Mesenchymal stem cell (in vitro differentiated cells and primary cell): ENCODE data around the gene HDAC6.

ENCODE experiments used
- DNase-seq: peaks from one replicate; pipeline ENCODE4 v3.0.0-alpha.2; 2013
- H2AFZ ChIP-seq: one replicate; pipeline ENCODE4 v1.6.1; 2013; ENCODE audit warnings: low read depth, mild to moderate bottlenecking, control low read depth, inconsistent platforms, low read length, moderate library complexity
- H2AK5ac ChIP-seq: 2 replicates; pipeline ENCODE4 v1.6.1; 2013; ENCODE audit warnings: low read length, moderate library complexity, mild to moderate bottlenecking, inconsistent platforms; ENCODE audit not compliant: severe bottlenecking
- H2BK120ac ChIP-seq: one replicate; pipeline ENCODE4 v1.6.1; 2013; ENCODE audit warnings: low read depth, mild to moderate bottlenecking, inconsistent platforms, low read length, moderate library complexity
- H2BK12ac ChIP-seq, 2 experiments: one replicate each; pipeline ENCODE4 v1.6.1; 2013; ENCODE audit warnings: inconsistent platforms in 2 of 2, low read length in 2 of 2, mild to moderate bottlenecking in 2 of 2, moderate library complexity in 2 of 2, control low read depth in 1 of 2
- H2BK15ac ChIP-seq: one replicate; pipeline ENCODE4 v1.6.1; 2013; ENCODE audit warnings: mild to moderate bottlenecking, low read depth, inconsistent platforms; ENCODE audit not compliant: poor library complexity, severe bottlenecking
- H2BK5ac ChIP-seq: 2 replicates; pipeline ENCODE4 v1.6.1; 2013; ENCODE audit warnings: low read depth, mild to moderate bottlenecking, low read length, control low read depth, inconsistent platforms; ENCODE audit not compliant: poor library complexity, severe bottlenecking
- H3K14ac ChIP-seq, 2 experiments: one replicate each; pipeline ENCODE4 v1.6.1; 2013; ENCODE audit warnings: inconsistent platforms in 2 of 2, low read length in 2 of 2, control low read depth in 1 of 2, mild to moderate bottlenecking in 1 of 2, moderate library complexity in 1 of 2
- H3K18ac ChIP-seq, 2 experiments: one replicate each; pipeline ENCODE4 v1.6.1; 2013; ENCODE audit warnings: inconsistent platforms in 2 of 2, low read length in 2 of 2, control low read depth in 1 of 2, low read depth in 1 of 2, mild to moderate bottlenecking in 1 of 2
- H3K23ac ChIP-seq, 2 experiments: one replicate each; pipeline ENCODE4 v1.6.1; 2013; ENCODE audit warnings: inconsistent platforms in 2 of 2, low read length in 2 of 2, mild to moderate bottlenecking in 2 of 2, moderate library complexity in 2 of 2, control low read depth in 1 of 2
- H3K27ac ChIP-seq: 2 replicates; pipeline ENCODE4 v1.5.1; 2013; ENCODE audit warnings: mild to moderate bottlenecking, moderate library complexity, low read length, control low read depth, inconsistent platforms; ENCODE audit not compliant: poor library complexity, severe bottlenecking
- H3K27me3 ChIP-seq, 2 experiments: 2 replicates each; pipeline versions ENCODE4 v1.6.1 to v1.7.0; 2013; ENCODE audit warnings: low read length in 2 of 2, mild to moderate bottlenecking in 2 of 2, moderate library complexity in 2 of 2, control low read depth in 1 of 2, inconsistent platforms in 1 of 2; ENCODE audit not compliant: control insufficient read depth in 1 of 2, insufficient read depth in 1 of 2
- H3K36me3 ChIP-seq, 2 experiments: 2 replicates each; pipeline versions ENCODE4 v1.6.1 to v1.7.0; 2013; ENCODE audit warnings: low read length in 2 of 2, control low read depth in 1 of 2, inconsistent platforms in 1 of 2, low read depth in 1 of 2, mild to moderate bottlenecking in 1 of 2; ENCODE audit not compliant: insufficient read depth in 2 of 2, control insufficient read depth in 1 of 2
- H3K4ac ChIP-seq, 2 experiments: one replicate each; pipeline ENCODE4 v1.6.1; 2013; ENCODE audit warnings: inconsistent platforms in 2 of 2, low read length in 2 of 2, mild to moderate bottlenecking in 2 of 2, moderate library complexity in 2 of 2, control low read depth in 1 of 2, low read depth in 1 of 2
- H3K4me1 ChIP-seq: 2 replicates; pipeline ENCODE4 v1.6.1; 2013; ENCODE audit warnings: low read depth, low read length, control low read depth; ENCODE audit not compliant: control insufficient read depth, insufficient read depth
- H3K4me2 ChIP-seq: 2 replicates; pipeline ENCODE4 v1.6.1; 2013; ENCODE audit warnings: low read length, mild to moderate bottlenecking, inconsistent platforms; ENCODE audit not compliant: poor library complexity, severe bottlenecking
- H3K4me3 ChIP-seq, 2 experiments: 2 replicates each; pipeline versions ENCODE4 v1.5.1 to v1.7.0; 2013; ENCODE audit warnings: low read length in 2 of 2, mild to moderate bottlenecking in 2 of 2, control low read depth in 1 of 2, low read depth in 1 of 2; ENCODE audit not compliant: insufficient read depth in 1 of 2
- H3K79me1 ChIP-seq: replicated peaks from 2 replicates; pipeline ENCODE4 v1.6.1; 2013; ENCODE audit warnings: mild to moderate bottlenecking, control low read depth, low read length, inconsistent platforms; ENCODE audit not compliant: poor library complexity, severe bottlenecking
- H3K9ac ChIP-seq: 2 replicates; pipeline ENCODE4 v1.7.0; 2013; ENCODE audit warnings: mild to moderate bottlenecking, low read length, moderate library complexity
- H3K9me3 ChIP-seq: 2 replicates; pipeline ENCODE4 v1.7.0; 2013; ENCODE audit warnings: mild to moderate bottlenecking, low read length; ENCODE audit not compliant: control insufficient read depth
- H4K8ac ChIP-seq: one replicate; pipeline ENCODE4 v1.6.1; 2013; ENCODE audit warnings: inconsistent platforms, mild to moderate bottlenecking, low read length, moderate library complexity
- H4K91ac ChIP-seq: one replicate; pipeline ENCODE4 v1.6.1; 2013; ENCODE audit warnings: mild to moderate bottlenecking, low read length, inconsistent platforms
- WGBS: methylation state at CpG from one replicate; pipeline ENCODE4 v1.1.7; 2013; ENCODE audit warnings: mixed read lengths; 5-methylcytosine and 5-hydroxymethylcytosine counted together

Gene HDAC6

DNA sequence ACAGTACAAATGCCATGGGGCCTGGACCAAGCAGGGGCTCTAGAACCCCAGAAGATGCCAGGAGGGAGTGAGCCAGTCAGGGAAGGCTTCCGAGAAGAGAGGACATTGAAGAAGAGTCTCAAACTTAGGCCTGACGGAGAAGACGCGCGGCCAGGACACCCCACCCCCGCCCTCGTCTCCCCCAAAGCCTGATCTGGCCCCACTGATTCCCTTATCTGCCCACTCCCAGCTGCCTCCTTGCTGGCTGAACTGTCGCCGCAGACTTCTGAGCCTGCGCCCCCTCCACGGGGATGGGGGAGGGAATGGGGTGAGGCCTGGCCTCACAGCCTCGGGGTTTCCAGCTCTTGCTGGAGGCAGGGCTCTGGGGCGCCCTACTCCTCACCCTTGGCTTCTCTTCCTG is 19.1 kb upstream of the HDAC6 start:
- Histone ChIP-seq H3K36me3 (no peaks in the 10 kb centered on the region), H3K4ac (no peak overlapping the region), H2BK12ac (no peak overlapping the region), H3K4me3 (no peak overlapping the region), H3K27me3 (peaks cover 6 to 58% of the 10 kb centered on the region in 2 experiments), H3K18ac (no peak overlapping the region), H4K91ac (no peak overlapping the region), H3K9me3 (peaks cover 3% of the 10 kb centered on the region), H3K4me2 (no peak overlapping the region), H3K9ac (no peak overlapping the region), H2BK5ac (no peak overlapping the region), H4K8ac (no peak overlapping the region), H3K23ac (no peak overlapping the region), H2AFZ (no peak overlapping the region), H2AK5ac (no peak overlapping the region), H3K14ac (no peak overlapping the region), H2BK120ac (no peak overlapping the region), H3K4me1 (no peaks in the 10 kb centered on the region), H2BK15ac (no peak overlapping the region), H3K27ac (no peak overlapping the region), H3K79me1 (no peaks in the 10 kb centered on the region)
- no peak for DNase-seq
- 85% methylated on average over 7 of the region's 13 CpGs for WGBS

DNA sequence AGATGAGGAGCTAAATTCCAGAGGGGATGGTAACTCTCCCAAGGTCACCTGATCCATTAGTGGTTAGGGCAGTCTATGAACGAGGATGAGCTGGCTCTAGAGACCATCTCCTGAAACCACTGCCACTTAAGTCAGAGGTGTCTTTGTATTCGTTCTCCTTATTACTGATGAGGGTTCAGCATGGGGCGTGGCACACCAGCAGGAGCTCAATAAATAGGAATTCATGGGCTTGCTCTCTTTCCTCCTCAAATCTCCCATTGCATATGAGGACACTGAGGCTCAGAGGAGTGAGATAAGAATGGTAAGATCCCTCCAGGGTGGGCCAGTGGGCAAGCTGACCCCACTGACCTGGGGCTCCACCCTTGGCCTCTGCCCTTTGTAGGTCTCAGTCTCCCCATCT is 17.1 kb upstream of the HDAC6 start:
- H2BK5ac ChIP-seq: no peak overlapping the region
- no peak for DNase-seq
- H3K9me3 ChIP-seq: no peaks in the 10 kb centered on the region
- H3K9ac ChIP-seq: no peak overlapping the region
- H3K79me1 ChIP-seq: no peaks in the 10 kb centered on the region
- H4K8ac ChIP-seq: no peak overlapping the region
- H2BK120ac ChIP-seq: no peak overlapping the region
- no peak overlapping the region for H3K27ac ChIP-seq
- no peak overlapping the region for H3K4me3 ChIP-seq
- no peaks in the 10 kb centered on the region for H3K36me3 ChIP-seq
- WGBS: 54% methylated on average over 2 of the region's 3 CpGs
- no peak overlapping the region for H3K4ac ChIP-seq
- H2AK5ac ChIP-seq: no peak overlapping the region
- no peak overlapping the region for H3K18ac ChIP-seq
- no peak overlapping the region for H2BK15ac ChIP-seq
- no peak overlapping the region for H2BK12ac ChIP-seq
- no peak overlapping the region for H4K91ac ChIP-seq
- no peaks in the 10 kb centered on the region for H3K4me1 ChIP-seq
- H3K23ac ChIP-seq: no peak overlapping the region
- peaks cover 8 to 56% of the 10 kb centered on the region in 2 experiments for H3K27me3 ChIP-seq
- no peak overlapping the region for H3K14ac ChIP-seq
- no peak overlapping the region for H3K4me2 ChIP-seq
- no peak overlapping the region for H2AFZ ChIP-seq

DNA sequence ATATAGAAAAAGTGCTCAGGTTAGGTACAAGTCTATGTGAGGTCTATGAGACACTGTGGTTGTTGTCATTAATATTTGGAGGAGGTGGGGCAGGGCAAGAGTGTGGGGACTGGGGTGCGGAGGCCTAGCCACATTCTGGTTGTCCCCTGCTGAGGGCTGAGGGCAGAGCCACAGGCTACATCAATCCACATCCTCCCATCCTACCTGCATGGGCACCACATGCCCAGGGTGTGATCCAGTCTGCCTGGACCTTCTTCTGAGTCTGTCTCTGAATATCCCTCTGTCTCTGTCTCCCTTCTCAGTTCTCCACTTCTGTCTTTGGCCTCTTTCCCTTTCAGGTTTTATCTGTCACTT is 16.7 kb upstream of the HDAC6 start:
- Histone ChIP-seq H4K8ac (no peak overlapping the region), H2AK5ac (no peak overlapping the region), H3K4me1 (no peaks in the 10 kb centered on the region), H2AFZ (no peak overlapping the region), H3K4ac (no peak overlapping the region), H3K23ac (no peak overlapping the region), H3K36me3 (no peaks in the 10 kb centered on the region), H3K27me3 (peaks cover 8 to 56% of the 10 kb centered on the region in 2 experiments), H2BK12ac (no peak overlapping the region), H4K91ac (no peak overlapping the region), H3K9me3 (no peaks in the 10 kb centered on the region), H3K4me2 (no peak overlapping the region), H3K27ac (no peak overlapping the region), H3K79me1 (no peaks in the 10 kb centered on the region), H3K18ac (no peak overlapping the region), H3K9ac (no peak overlapping the region), H3K4me3 (no peak overlapping the region), H2BK15ac (no peak overlapping the region), H2BK120ac (no peak overlapping the region), H2BK5ac (no peak overlapping the region), H3K14ac (no peak overlapping the region)
- DNase-seq: no peak
- WGBS: no CpG with 5 or more reads among the region's 1 CpG

DNA sequence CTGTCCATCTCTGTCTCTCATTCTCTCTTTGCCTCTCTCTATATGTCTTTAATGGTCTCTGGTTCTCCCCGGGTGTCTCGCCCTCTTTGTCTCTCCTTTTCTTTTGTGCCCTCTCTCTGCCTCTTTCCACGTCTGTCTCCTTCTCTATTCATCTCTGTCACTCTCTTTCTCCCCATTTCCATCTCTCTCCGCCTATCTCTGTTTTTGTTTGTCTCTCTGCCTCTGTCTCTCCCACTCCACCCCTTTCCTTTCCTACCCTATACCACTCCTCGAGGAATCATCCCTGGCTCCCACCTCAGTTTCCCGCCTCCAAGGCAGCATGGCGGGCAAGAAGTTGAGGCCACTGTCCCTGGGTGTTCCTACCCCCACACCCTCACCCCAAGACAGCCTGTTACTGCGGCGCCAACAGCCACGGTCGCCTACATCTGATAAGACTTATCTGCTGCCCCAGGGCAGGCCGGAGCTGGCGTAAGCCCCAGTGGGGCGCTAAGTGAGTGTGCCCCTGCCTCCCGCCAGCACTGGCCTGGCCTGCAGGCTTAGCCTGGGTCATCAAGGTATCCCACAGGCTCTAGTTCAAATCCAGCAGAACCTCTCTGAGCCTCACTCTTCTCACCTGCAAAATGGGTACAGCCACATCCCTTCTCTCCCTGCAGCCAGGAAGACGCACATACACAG is 16.2 kb upstream of the HDAC6 start:
- H3K9me3 ChIP-seq: no peaks in the 10 kb centered on the region
- H3K4ac ChIP-seq: no peak overlapping the region
- no peak overlapping the region for H2AK5ac ChIP-seq
- peaks cover 8 to 58% of the 10 kb centered on the region in 2 experiments for H3K27me3 ChIP-seq
- no peak overlapping the region for H4K8ac ChIP-seq
- no peaks in the 10 kb centered on the region for H3K4me1 ChIP-seq
- H3K4me3 ChIP-seq: no peak overlapping the region
- no peak overlapping the region for H3K9ac ChIP-seq
- H2AFZ ChIP-seq: no peak overlapping the region
- H2BK15ac ChIP-seq: no peak overlapping the region
- H3K27ac ChIP-seq: no peak overlapping the region
- H2BK12ac ChIP-seq: no peak overlapping the region
- WGBS: 95% methylated on average over 16 of the region's 16 CpGs
- no peaks in the 10 kb centered on the region for H3K79me1 ChIP-seq
- DNase-seq: no peak
- no peak overlapping the region for H3K4me2 ChIP-seq
- no peak overlapping the region for H2BK5ac ChIP-seq
- H4K91ac ChIP-seq: no peak overlapping the region
- H2BK120ac ChIP-seq: no peak overlapping the region
- H3K18ac ChIP-seq: no peak overlapping the region
- no peak overlapping the region for H3K14ac ChIP-seq
- H3K23ac ChIP-seq: no peak overlapping the region
- no peaks in the 10 kb centered on the region for H3K36me3 ChIP-seq
